Kidney capillary endothelial cell (primary cell): Measurements from ENCODE around the gene PRDM9.
"Not testable (repeated sequence)": the region's sequence is repeated elsewhere in the genome, so short reads cannot be mapped to it uniquely, and the experiment has no call there.

Experiments
- DNase-seq: peaks from one replicate; pipeline ENCODE4 v3.0.0-alpha.2; 2018; ENCODE audit warnings: low spot score

PRDM9 gene

DNA sequence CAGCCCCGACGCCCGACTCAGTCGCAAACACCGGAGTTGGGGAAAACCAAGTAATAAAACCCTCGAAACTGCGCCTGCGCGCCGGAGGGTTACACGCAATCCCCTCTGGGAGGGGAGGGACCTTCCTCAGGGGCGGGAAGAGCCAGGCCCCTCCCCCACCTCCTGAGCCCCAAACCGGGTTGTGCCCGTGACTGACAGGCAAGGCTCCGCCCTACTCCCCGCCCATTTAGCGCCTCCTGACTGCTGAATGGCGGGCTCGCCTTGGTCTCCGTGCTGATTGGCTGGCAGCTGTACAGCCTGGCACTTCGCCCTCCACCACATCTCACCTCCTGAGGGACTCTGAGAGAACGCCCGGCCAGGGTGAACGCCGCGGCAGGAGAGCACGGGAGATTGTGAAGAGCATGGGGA lies at the start of gene PRDM9:
PRDM9 (plus strand) TSS at position 332 of the 408 bp plus-strand sequence. CDS start 1,425 bp downstream, outside the sequence.
- no peak for DNase-seq

DNA sequence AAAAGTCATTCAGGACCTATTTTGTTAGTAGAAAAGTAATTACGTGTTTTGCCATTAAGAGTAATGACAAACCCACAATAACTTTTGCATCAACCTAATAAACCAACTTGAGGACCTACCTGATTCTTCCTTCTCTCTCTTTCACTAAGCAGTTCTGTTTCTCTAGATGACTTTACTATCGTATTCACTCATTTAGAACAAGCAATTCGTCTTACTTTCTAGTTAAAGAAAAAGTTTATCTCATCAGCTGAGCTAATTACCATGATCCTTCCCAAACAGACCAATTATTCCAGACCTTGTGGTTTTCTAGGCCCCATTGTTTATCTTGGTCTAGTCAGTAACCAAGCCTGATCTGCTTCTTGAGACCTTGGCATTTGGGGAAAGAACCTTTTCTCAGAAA lies 49.6 kb upstream of the PRDM9 start:
- no peak for DNase-seq

DNA sequence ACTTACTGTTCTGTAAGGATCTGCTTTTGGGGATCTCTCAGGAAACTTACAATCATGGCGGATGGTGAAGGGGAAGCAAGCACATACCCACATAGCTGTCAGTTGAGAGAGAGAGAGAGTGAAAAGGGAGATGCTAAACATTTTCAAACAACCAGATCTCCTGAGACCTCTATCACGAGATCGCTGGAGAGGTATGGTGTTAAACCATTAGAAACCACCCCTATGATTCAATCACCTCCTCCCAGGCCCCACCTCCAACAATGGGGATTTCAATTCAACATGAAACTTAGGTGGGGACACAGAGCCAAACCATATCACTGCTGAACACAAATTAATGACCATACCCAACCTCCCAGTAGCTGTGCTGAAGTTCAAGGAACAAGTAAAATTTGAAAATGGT lies 48.2 kb upstream of the PRDM9 start:
- DNase-seq: no peak

DNA sequence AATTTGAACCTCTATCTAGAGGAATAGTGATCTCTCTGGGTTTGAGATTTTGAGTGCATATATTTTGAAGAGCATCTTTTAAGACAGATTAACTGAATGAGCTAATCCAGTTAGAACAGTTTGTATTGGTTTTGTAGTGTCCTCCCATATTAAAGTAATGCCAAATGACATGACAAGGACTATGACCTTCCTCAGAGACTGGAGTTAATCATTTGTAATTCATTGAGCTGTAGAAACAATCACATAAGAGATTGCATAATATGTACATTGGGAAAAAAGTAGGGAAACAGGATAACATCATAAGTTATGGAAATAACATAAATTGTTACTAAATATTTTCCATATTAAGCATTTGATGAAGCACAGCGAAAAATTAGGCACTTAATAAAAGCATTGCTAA lies 45.8 kb upstream of the PRDM9 start:
- no peak for DNase-seq

DNA sequence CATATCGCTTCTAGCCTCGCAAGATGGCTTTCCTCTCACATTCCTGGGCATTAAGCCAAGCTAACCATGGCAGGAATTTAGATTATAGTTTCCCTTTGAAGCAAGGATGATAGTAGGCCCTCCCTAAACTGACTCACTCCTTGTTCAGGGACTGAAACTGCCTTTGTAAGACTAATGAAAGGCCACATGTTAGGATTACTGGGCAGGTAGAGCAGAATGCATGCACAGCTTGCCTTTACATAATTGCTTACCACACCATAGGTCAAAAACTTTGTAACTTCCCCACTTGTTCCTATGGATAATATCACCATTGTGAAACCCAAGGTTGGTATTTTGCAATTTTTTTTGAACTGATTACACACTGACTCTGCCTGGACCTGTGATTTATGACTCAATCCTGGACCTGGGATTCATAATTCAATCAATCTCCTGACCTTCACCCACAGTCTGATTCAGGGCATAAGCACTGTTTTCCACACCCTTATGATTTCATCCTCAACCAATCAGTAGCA lies 41.0 kb upstream of the PRDM9 start:
- DNase-seq: no peak

DNA sequence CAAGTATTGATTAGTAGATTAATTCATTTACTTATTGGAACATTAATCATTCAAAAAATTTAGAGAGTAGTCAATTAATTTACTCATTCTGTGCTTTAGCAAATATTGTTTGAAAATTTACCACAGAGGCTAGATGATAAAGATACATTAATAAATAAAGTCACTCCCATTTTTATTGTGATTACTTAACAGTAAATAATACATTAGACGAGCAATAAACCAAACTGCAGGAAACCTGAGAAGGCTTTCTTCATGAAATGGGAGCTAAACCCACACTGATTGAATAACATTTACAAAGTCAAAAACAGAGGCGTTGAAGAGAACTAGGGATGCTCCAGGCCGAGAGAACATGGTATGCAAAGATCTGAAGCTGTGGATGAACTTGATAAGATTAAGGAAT lies 38.8 kb upstream of the PRDM9 start:
- no peak for DNase-seq

DNA sequence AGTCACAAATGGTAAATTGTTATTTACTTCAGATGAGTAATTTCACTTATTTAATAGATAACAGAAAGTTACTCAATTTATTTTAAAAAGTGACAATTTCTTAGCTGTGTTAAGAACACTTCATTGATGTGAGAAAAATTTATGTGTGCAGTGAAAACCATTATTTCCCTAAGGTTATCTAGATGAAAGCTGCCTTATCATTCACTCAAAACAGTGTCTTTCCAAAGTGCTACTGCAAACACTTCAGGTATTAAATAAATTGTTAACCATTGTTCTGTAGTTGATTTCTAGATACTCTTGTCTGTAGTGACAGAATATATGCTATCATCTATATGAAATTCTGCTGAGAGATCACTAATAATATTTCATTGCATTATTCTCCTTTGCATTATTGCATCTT lies 33.5 kb upstream of the PRDM9 start:
- no peak for DNase-seq

DNA sequence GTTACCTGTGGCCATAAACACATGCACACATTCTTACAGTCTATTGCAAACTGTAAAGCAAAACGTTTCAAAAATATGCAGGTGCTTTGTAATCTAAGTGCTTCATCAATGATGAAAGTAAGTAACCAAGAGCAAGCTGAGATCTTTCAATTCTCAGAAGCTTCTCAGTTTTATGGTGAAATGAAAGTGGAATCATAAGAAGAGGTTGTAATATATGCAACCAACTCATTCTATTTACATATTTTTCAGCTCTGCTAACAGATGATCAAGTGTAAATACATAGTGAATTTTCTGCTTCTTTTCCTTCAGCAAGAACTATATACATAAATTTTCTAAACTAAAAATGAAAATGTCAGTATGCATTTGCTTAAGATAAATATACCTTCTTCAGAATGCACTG lies 33.1 kb upstream of the PRDM9 start:
- DNase-seq: no peak

DNA sequence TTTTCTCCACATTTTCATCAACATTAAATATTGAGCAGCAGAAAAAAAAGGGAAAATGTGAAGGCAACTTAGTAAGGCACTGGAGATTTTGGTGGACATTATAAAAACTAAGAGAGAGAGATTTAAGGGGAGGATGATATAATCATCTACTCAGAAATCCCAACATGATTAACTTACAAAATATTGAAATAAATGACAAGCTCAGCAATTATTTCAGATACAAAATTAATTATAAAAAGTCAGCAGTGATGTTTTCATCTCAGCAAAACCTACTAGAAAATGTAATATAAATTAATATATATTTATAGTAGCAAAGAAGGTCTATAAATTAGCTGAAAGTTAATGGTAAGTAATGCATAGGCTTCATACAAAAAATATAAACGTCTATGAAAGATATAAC lies 30.8 kb upstream of the PRDM9 start:
- no peak for DNase-seq

DNA sequence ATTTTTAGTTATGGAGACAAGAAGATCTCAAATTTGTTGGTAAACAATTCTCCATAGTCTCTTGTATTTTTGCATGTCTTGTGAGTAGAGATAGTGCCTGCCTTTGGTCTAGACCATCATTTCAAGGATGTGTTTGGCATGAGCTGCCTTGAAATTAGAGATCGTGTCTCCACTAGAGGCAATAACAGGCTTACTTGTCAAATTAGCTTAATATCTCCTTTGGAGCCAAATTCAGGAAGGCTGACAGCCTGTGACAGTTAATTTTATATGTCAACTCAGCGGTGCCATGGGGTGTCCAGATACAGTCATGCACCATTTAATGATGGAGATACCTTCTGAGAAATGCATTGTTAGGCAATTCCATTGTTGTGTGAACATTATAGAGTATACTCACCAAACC lies 24.8 kb upstream of the PRDM9 start:
- no peak for DNase-seq

DNA sequence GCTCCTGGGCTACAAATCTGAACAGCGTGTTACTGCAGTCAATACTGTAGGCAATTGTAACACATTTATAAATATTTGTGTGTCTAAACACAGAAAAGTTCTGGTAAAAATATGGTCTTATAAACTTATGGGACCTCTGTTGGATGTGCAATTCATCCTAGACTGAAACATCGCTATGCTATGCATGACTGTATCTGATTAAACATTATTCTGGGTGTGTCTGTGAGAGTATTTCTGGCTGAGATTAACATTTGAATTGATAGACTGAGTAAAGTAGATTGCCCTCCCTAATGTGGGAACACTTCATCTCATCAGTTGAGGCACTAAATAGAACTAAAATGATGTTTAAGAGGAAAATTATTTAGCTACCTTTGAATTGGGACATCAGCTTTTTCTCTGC lies 24.3 kb upstream of the PRDM9 start:
- no peak for DNase-seq

DNA sequence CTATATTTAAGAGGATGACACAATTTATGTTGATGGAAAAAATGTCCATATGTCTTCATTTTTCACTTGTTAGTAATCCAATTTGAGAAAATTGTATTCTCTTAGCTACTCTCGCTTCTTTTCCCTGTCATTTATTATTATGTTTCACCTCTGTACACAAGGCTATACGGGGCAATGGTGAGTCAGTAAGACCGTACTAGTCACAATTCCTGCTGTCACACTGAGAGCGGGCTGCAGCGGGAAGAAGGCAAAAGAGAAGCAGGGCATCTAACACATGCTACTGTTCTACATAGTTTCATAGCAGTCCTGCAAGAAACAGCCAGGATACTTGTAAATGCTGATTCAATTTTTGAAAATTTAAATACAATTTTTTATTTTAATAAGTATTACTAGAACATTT lies 23.3 kb upstream of the PRDM9 start:
- no peak for DNase-seq

DNA sequence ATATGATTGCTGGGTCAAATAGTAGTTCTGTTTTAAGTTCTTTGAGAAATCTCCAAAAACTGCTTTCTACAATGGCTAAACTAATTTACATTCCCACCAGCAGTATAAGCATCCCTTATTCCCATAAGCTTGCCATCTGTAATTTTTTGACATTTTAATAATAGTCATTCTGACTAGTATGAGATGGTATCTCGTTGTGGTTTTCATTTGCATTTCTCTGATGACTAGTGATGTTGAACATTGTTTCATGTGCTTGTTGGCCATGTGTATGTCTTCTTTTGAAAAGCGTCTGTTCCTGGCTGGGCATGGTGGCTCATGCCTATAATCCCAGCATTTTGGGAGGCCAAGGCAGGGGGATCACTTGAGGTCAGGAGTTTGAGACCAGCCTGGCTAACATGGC lies 21.2 kb upstream of the PRDM9 start:
- not testable (repeated sequence) for DNase-seq

DNA sequence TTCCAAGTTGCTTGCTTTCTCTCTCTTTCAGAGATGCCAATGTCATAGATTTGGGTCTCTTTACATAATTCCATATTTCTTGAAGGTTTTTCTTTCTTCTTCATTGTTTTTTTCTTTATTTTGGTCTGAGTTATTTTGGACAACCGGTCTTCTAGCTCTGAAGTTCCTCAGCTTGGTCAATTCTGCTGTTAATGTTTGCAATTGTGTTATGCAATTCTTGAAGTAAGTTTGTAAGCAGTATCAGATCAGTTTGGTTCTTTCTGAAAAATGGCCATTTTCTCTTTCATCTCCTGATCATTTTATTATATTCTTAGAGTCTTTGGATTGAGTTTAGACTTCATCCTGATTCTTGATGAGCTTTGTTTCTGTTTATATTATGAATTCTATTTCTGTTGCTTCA lies 16.4 kb upstream of the PRDM9 start:
- DNase-seq: no peak

DNA sequence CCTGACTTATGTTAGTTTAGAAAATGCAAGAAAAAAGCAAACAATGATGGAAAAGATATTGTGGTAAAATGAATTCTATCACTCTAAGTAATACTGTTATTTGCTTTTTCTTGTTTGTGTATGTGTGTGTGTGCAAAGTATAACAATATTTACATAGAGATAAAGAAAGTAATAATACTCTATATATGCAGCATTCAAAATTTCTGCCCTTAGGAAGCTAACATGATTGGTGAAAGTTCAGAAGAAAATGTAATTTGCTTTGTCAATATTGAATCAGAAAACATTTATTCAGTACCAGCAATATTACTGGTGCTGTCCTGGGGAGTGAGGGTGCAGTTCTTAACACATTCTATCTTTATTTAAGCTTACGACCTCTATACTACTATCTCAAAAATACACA lies 12.9 kb upstream of the PRDM9 start:
- no peak for DNase-seq

DNA sequence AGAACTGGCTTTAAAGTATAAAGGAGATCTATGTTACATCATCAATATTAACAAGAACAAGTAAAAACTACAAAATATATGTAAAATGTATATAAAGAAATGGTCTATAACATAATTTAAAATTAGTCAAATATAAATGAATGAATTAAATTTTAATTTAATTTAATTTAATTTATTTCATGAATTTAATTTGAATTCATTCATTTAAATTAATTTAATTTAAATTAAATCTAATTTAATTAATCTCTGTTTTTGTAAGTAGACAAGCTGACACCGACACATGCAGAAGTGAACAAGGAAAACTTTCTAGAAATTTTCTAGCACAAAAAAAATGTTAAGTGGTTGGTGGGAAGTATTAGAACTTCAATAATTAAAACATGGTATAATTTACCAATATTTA lies 10.8 kb upstream of the PRDM9 start:
- no peak for DNase-seq

DNA sequence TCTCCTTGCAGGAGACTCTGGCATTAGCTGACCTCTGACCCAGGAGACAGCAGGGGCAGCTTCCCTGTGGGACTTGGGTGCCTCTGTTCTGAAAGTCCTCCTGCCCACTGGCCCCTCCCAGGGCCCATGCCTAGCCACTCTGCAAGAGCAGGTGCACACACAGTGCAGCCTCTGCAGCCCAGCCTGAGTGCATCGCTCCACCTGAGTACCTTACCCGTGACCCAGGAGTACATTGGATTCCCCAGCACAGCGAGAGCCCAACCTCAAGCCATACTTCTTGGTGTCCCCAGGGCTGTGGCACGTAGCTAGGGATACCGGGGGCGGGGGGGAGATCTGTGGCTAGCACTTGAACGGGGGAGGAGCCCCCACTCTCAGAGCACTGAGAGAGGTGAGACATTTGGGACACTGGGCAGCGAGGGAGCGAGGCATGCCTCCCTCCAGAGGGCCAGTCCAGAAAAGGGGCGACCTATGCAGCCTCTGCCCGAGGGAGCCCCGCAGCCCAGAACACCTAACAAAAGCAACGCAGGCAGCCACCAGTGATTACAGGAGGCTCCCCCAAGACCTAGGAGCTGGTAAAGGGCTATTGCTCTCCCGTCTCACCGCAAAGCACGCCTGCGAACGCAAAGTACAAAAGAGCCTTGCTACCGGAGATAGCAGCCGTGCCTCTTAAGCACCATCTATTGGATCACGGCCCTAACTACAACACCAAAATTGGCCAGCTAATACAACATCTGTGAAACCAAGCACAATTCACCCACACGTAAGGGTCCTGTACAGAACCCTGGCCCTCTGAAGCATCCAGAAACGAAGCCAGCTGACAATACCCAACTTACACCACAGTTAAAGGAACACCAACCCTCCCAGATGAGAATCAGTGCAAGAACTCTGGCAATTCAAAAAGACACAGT lies 826 bp upstream of the PRDM9 start:
- no peak for DNase-seq

DNA sequence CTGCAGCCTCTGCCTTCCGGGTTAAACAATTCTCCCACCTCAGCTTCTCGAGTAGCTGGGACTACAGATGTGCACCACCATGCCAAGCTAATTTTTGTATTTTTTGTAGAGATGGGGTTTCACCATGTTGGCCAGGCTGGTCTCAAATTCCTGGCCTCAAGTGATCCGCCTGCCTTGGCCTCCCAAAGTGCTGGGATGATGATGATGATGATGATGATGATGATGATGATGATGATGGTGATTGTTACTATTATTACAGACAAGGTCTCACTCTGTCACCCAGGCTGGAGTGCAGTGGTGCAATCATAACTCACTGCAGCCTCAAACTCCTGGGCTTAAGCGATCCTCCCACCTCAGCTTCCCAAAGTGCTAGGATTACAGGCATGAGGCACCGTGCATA lies 3.0 kb downstream of the PRDM9 start:
- not testable (repeated sequence) for DNase-seq

DNA sequence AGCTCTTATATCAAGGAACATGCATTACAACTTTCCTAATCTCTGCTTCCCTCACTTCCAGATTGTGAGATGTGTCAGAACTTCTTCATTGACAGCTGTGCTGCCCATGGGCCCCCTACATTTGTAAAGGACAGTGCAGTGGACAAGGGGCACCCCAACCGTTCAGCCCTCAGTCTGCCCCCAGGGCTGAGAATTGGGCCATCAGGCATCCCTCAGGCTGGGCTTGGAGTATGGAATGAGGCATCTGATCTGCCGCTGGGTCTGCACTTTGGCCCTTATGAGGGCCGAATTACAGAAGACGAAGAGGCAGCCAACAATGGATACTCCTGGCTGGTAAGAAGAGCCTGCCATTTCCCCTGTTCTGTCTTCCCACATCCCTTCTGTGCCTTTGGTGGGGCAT lies 15.1 kb downstream of the PRDM9 start:
- no peak for DNase-seq

DNA sequence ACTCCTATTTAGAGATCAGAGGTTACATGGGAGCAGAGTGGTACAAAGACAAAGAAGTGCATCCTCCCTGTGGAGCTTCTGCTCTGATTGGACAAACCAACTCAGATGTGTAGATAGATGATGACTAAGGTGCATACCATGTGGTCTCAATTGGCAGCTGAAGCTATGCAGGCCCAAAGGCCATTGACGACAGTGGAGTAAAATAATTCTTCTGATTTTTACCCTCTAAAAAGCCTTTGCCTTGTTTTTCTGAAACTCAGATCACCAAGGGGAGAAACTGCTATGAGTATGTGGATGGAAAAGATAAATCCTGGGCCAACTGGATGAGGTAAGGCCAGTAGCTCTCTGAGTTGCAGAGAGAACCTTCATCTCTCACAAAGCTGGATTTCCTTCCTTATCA lies 15.6 kb downstream of the PRDM9 start:
- DNase-seq: no peak

DNA sequence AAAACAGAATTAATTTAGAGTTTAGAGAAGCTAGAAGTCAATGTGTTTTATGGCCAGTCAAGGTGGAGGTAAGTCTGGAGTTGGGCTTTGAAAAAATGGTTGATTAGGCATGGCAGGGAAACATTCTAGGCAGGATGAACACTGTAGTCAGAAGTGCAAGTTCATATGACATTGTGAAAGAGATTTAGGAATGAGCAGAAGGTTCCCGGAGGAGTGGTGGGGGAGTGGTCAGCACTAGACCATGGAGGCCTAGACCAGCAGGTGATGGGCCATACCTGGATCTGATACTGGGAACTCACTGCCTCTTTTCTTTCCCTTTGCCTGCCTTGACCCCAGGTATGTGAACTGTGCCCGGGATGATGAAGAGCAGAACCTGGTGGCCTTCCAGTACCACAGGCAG lies 16.6 kb downstream of the PRDM9 start:
- no peak for DNase-seq

DNA sequence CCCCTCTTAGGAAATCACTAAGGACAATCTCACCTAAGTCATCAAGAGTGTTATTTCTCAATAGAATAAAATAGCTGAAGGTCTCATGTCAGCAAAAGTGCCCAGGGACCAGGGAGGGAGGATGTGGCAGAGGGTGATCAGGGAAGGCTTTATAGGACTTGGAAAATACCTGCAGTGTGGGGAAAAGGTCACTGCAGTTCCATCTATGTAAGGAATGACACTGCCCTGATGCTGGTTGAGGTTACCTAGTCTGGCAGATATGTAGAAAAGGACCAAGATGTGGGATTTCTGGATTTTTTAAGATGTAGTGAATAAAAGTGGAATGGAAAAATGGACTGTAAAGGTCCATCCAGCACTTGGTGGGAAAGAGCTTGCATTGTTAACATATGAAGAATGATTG lies 18.3 kb downstream of the PRDM9 start:
- DNase-seq: no peak

DNA sequence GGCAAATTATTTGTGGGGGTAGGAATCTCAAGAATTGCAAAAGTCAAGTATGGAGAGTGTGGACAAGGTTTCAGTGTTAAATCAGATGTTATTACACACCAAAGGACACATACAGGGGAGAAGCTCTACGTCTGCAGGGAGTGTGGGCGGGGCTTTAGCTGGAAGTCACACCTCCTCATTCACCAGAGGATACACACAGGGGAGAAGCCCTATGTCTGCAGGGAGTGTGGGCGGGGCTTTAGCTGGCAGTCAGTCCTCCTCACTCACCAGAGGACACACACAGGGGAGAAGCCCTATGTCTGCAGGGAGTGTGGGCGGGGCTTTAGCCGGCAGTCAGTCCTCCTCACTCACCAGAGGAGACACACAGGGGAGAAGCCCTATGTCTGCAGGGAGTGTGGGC lies 19.2 kb downstream of the PRDM9 start:
- DNase-seq: not testable (repeated sequence)
